Hepatocyte (in vitro differentiated cells): ENCODE data around the gene CDH12.

Source experiments
- CTCF ChIP-seq: fragments of 200-600 bp; sonication (generic); IDR thresholded peaks from 2 replicates; pipeline ENCODE4 v1.5.1; 2016; ENCODE audit warnings: antibody characterized with exemption, mild to moderate bottlenecking; ENCODE audit not compliant: poor library complexity
- EZH2 ChIP-seq: fragments of 200-600 bp; sonication (generic); IDR thresholded peaks from 2 replicates; pipeline ENCODE4 v1.6.1; 2016; ENCODE audit warnings: antibody characterized with exemption, mild to moderate bottlenecking, borderline replicate concordance

DNA sequence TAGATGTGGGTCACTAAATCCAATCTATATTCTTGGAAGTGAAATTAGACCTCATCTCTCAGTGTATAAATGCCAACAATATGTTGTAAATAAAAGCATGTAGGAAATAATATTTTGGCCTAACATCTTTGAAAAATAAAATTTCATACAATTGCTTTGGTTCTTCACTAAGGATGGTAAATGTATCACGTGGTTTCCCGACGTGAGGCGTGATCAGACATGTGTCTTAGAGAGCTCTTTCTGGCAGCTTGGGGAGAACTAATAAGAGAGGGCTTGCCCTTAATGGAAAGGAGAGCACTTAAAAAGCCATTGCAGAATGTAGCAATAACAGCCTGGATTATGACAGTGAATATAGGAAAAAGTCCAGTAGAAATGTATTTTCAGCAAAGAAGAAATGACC lies 602.6 kb downstream of the CDH12 start:
- TF ChIP-seq CTCF = no peak
- TF ChIP-seq EZH2 = no peak
